Measurements from ENCODE around the gene ACBD6. TPM values are rescaled to one million over a fixed set of nuclear protein-coding genes. Genes with fewer than 3 reads are reported as not detected.

Gene ACBD6
- total and polyA plus RNA-seq, 4 donors: 34.9 to 76.1 (median 68.3) TPM

- Histone ChIP-seq H3K9me3 (ENCODE audit: control insufficient read depth, insufficient read depth, low read length) (no peaks in the 10 kb centered on the region), H3K27ac (ENCODE audit: low read depth, low read length) (no peak overlapping the region), H3K4me1 (ENCODE audit: control insufficient read depth, insufficient read depth, low read length) (no peaks in the 10 kb centered on the region), H3K27me3 (ENCODE audit: control insufficient read depth, insufficient read depth, low read length) (no peaks in the 10 kb centered on the region), H3K36me3 (ENCODE audit: control insufficient read depth, insufficient read depth, low read length) (no peaks in the 10 kb centered on the region), H3K4me3 (ENCODE audit: low read depth, low read length) (no peak overlapping the region)
- no peak for DNase-seq (ENCODE audit: low read depth in 4 of 6, low spot score in 6 of 6)
- WGBS (ENCODE audit: insufficient coverage): 94% methylated on average over 3 of the region's 4 CpGs
Observed at GRCh38 chr1:180352021-180352420, 150.4 kb downstream of the ACBD6 start.

- no peak overlapping the region for H3K27ac ChIP-seq (ENCODE audit: low read depth, low read length)
- H3K4me3 ChIP-seq (ENCODE audit: low read depth, low read length): no peak overlapping the region
- H3K4me1 ChIP-seq (ENCODE audit: control insufficient read depth, insufficient read depth, low read length): peaks cover 4% of the 10 kb centered on the region
- H3K36me3 ChIP-seq (ENCODE audit: control insufficient read depth, insufficient read depth, low read length): no peaks in the 10 kb centered on the region
- H3K9me3 ChIP-seq (ENCODE audit: control insufficient read depth, insufficient read depth, low read length): no peaks in the 10 kb centered on the region
- no peak for DNase-seq (ENCODE audit: low read depth in 4 of 6, low spot score in 6 of 6)
- no peaks in the 10 kb centered on the region for H3K27me3 ChIP-seq (ENCODE audit: control insufficient read depth, insufficient read depth, low read length)
Observed at GRCh38 chr1:180345148-180345547, 157.2 kb downstream of the ACBD6 start.

- no peaks in the 10 kb centered on the region for H3K9me3 ChIP-seq (ENCODE audit: control insufficient read depth, insufficient read depth, low read length)
- H3K4me1 ChIP-seq (ENCODE audit: control insufficient read depth, insufficient read depth, low read length): peaks cover 4% of the 10 kb centered on the region
- H3K36me3 ChIP-seq (ENCODE audit: control insufficient read depth, insufficient read depth, low read length): no peaks in the 10 kb centered on the region
- H3K27ac ChIP-seq (ENCODE audit: low read depth, low read length): no peak overlapping the region
- no peaks in the 10 kb centered on the region for H3K27me3 ChIP-seq (ENCODE audit: control insufficient read depth, insufficient read depth, low read length)
- WGBS (ENCODE audit: insufficient coverage): no CpG with 5 or more reads among the region's 1 CpG
- H3K4me3 ChIP-seq (ENCODE audit: low read depth, low read length): no peak overlapping the region
- DNase-seq (ENCODE audit: low read depth in 4 of 6, low spot score in 6 of 6): peak in 5 of 6 donors; percentile 12 to 83 (median 26)
Observed at GRCh38 chr1:180343921-180344769, 158.2 kb downstream of the ACBD6 start.

- Histone ChIP-seq H3K4me3 (ENCODE audit: low read depth, low read length) (no peak overlapping the region), H3K27me3 (ENCODE audit: control insufficient read depth, insufficient read depth, low read length) (no peaks in the 10 kb centered on the region), H3K9me3 (ENCODE audit: control insufficient read depth, insufficient read depth, low read length) (no peaks in the 10 kb centered on the region), H3K4me1 (ENCODE audit: control insufficient read depth, insufficient read depth, low read length) (no peaks in the 10 kb centered on the region), H3K27ac (ENCODE audit: low read depth, low read length) (no peak overlapping the region), H3K36me3 (ENCODE audit: control insufficient read depth, insufficient read depth, low read length) (no peaks in the 10 kb centered on the region)
- WGBS (ENCODE audit: insufficient coverage): 100% methylated on average over 3 of the region's 6 CpGs
- DNase-seq (ENCODE audit: low read depth in 4 of 6, low spot score in 6 of 6): no peak
Observed at GRCh38 chr1:180327089-180327488, 175.3 kb downstream of the ACBD6 start.

- Histone ChIP-seq H3K4me1 (ENCODE audit: control insufficient read depth, insufficient read depth, low read length) (no peaks in the 10 kb centered on the region), H3K4me3 (ENCODE audit: low read depth, low read length) (no peak overlapping the region)
- WGBS (ENCODE audit: insufficient coverage): no CpG with 5 or more reads among the region's 2 CpGs
Observed at GRCh38 chr1:180312926-180313325, 189.5 kb downstream of the ACBD6 start.

GRCh38 chr1:180311011-180311730 lies 191.2 kb downstream of the ACBD6 start:
- Histone ChIP-seq H3K36me3 (ENCODE audit: control insufficient read depth, insufficient read depth, low read length) (peaks cover 3% of the 10 kb centered on the region), H3K27me3 (ENCODE audit: control insufficient read depth, insufficient read depth, low read length) (no peaks in the 10 kb centered on the region), H3K4me1 (ENCODE audit: control insufficient read depth, insufficient read depth, low read length) (no peaks in the 10 kb centered on the region), H3K27ac (ENCODE audit: low read depth, low read length) (no peak overlapping the region), H3K4me3 (ENCODE audit: low read depth, low read length) (no peak overlapping the region), H3K9me3 (ENCODE audit: control insufficient read depth, insufficient read depth, low read length) (peaks cover 1% of the 10 kb centered on the region)
- 100% methylated on average over 4 of the region's 4 CpGs for WGBS (ENCODE audit: insufficient coverage)
- no peak for DNase-seq (ENCODE audit: low read depth in 4 of 6, low spot score in 6 of 6)

More at GRCh38 chr1:180312926-180313325, 189.5 kb downstream of the ACBD6 start:
- peaks cover 3% of the 10 kb centered on the region for H3K36me3 ChIP-seq (ENCODE audit: control insufficient read depth, insufficient read depth, low read length)
- H3K27ac ChIP-seq (ENCODE audit: low read depth, low read length): no peak overlapping the region
- DNase-seq (ENCODE audit: low read depth in 4 of 6, low spot score in 6 of 6): no peak
- H3K9me3 ChIP-seq (ENCODE audit: control insufficient read depth, insufficient read depth, low read length): no peaks in the 10 kb centered on the region
- no peaks in the 10 kb centered on the region for H3K27me3 ChIP-seq (ENCODE audit: control insufficient read depth, insufficient read depth, low read length)

- Histone ChIP-seq H3K4me3 (ENCODE audit: low read depth, low read length) (no peak overlapping the region), H3K27me3 (ENCODE audit: control insufficient read depth, insufficient read depth, low read length) (no peaks in the 10 kb centered on the region), H3K9me3 (ENCODE audit: control insufficient read depth, insufficient read depth, low read length) (peaks cover 1% of the 10 kb centered on the region), H3K27ac (ENCODE audit: low read depth, low read length) (no peak overlapping the region), H3K4me1 (ENCODE audit: control insufficient read depth, insufficient read depth, low read length) (no peaks in the 10 kb centered on the region), H3K36me3 (ENCODE audit: control insufficient read depth, insufficient read depth, low read length) (peaks cover 3% of the 10 kb centered on the region)
- no CpG with 5 or more reads among the region's 3 CpGs for WGBS (ENCODE audit: insufficient coverage)
- no peak for DNase-seq (ENCODE audit: low read depth in 4 of 6, low spot score in 6 of 6)
Observed at GRCh38 chr1:180310095-180310494, 192.3 kb downstream of the ACBD6 start.

GRCh38 chr1:180309338-180309737 lies 193.0 kb downstream of the ACBD6 start:
- 71% methylated on average over 1 of the region's 1 CpG for WGBS (ENCODE audit: insufficient coverage)
- Histone ChIP-seq H3K27ac (ENCODE audit: low read depth, low read length) (no peak overlapping the region), H3K4me1 (ENCODE audit: control insufficient read depth, insufficient read depth, low read length) (no peaks in the 10 kb centered on the region), H3K9me3 (ENCODE audit: control insufficient read depth, insufficient read depth, low read length) (peaks cover 1% of the 10 kb centered on the region), H3K4me3 (ENCODE audit: low read depth, low read length) (no peak overlapping the region), H3K36me3 (ENCODE audit: control insufficient read depth, insufficient read depth, low read length) (peaks cover 3% of the 10 kb centered on the region), H3K27me3 (ENCODE audit: control insufficient read depth, insufficient read depth, low read length) (no peaks in the 10 kb centered on the region)
- peak in 1 of 6 donors; percentile 47 for DNase-seq (ENCODE audit: low read depth in 4 of 6, low spot score in 6 of 6)

- Histone ChIP-seq H3K4me3 (ENCODE audit: low read depth, low read length) (no peak overlapping the region), H3K36me3 (ENCODE audit: control insufficient read depth, insufficient read depth, low read length) (no peaks in the 10 kb centered on the region), H3K27me3 (ENCODE audit: control insufficient read depth, insufficient read depth, low read length) (no peaks in the 10 kb centered on the region), H3K9me3 (ENCODE audit: control insufficient read depth, insufficient read depth, low read length) (peaks cover under 1% of the 10 kb centered on the region), H3K27ac (ENCODE audit: low read depth, low read length) (no peak overlapping the region), H3K4me1 (ENCODE audit: control insufficient read depth, insufficient read depth, low read length) (no peaks in the 10 kb centered on the region)
- WGBS (ENCODE audit: insufficient coverage): no CpG with 5 or more reads among the region's 2 CpGs
- no peak for DNase-seq (ENCODE audit: low read depth in 4 of 6, low spot score in 6 of 6)
Observed at GRCh38 chr1:180301135-180301742, 201.1 kb downstream of the ACBD6 start.
